Frontal cortex (tissue), 4 donors: ENCODE results near the gene HAGHL. TPM values are rescaled to one million over a fixed set of nuclear protein-coding genes. Genes with fewer than 3 reads are reported as not detected.
"Not testable (repeated sequence)": the region's sequence is repeated elsewhere in the genome, so short reads cannot be mapped to it uniquely, and the experiment has no call there.

Experiments
- DNase-seq, 2 donors: peaks; one replicate each; pipeline ENCODE4 v3.0.0; 2012; ENCODE audit warnings: low spot score in 2 of 2
- FAIRE-seq: peaks from 2 replicates; lab custom pipeline; 2012; peaks lifted over from hg19 to GRCh38; lab: Jason Lieb, UNC
- total RNA-seq: library from RNA; depleted of rRNA; stranded (reverse); fragments of >200 nt; gene quantifications from one replicate; pipeline ENCODE4 v1.2.3, GENCODE V29; 2014
- donor health status: control.
- donor health status: control.
- donor health status: control.

The HAGHL gene
- total RNA-seq, 1 donor from 2014 or later = 11.4 TPM

- no peak for FAIRE-seq
- DNase-seq = no peak
These were observed 17.0 kb downstream of the HAGHL start for GRCh38 chr16:743794-744500.

- FAIRE-seq = no peak
- no peak for DNase-seq
These were observed 18.8 kb downstream of the HAGHL start for GRCh38 chr16:745739-746138.

- no peak for FAIRE-seq
- DNase-seq = no peak
These were observed 19.7 kb downstream of the HAGHL start for GRCh38 chr16:746637-747036.

- FAIRE-seq (no peak), DNase-seq (no peak)
These were observed 21.3 kb downstream of the HAGHL start for GRCh38 chr16:747978-748746.

GRCh38 chr16:749010-749409 is 22.1 kb downstream of the HAGHL start:
- no peak for FAIRE-seq

GRCh38 chr16:750485-750884 is 23.6 kb downstream of the HAGHL start:
- DNase-seq (no peak), FAIRE-seq (no peak)

More at GRCh38 chr16:749010-749409, 22.1 kb downstream of the HAGHL start:
- DNase-seq = no peak

GRCh38 chr16:751152-752006 is 24.5 kb downstream of the HAGHL start:
- FAIRE-seq (no peak), DNase-seq (peak in 1 of 2 donors; percentile 40)

GRCh38 chr16:752007-752312 is 25.1 kb downstream of the HAGHL start:
- DNase-seq (no peak), FAIRE-seq (no peak)

- not testable (repeated sequence) for FAIRE-seq, DNase-seq
These were observed 27.3 kb downstream of the HAGHL start for GRCh38 chr16:754121-754607.

- no peak for DNase-seq
- FAIRE-seq = no peak
These were observed 27.8 kb downstream of the HAGHL start for GRCh38 chr16:754656-755055.

GRCh38 chr16:756428-756827 is 29.5 kb downstream of the HAGHL start:
- DNase-seq = no peak
- no peak for FAIRE-seq

GRCh38 chr16:759110-759910 is 32.4 kb downstream of the HAGHL start:
- FAIRE-seq (no peak), DNase-seq (no peak)

- DNase-seq (no peak), FAIRE-seq (no peak)
These were observed 33.2 kb downstream of the HAGHL start for GRCh38 chr16:760065-760464.

GRCh38 chr16:760545-761343 is 33.8 kb downstream of the HAGHL start, which contains the start of gene MSLN:
TSS of gene MSLN (plus strand) at chr16:760734. CDS start at chr16:762681, 1,947 bp downstream.
- no peak for DNase-seq
- FAIRE-seq = no peak

- FAIRE-seq = no peak
These were observed 35.0 kb downstream of the HAGHL start for GRCh38 chr16:761625-762513.

GRCh38 chr16:762595-763268 is 35.8 kb downstream of the HAGHL start:
- DNase-seq (no peak), FAIRE-seq (no peak)

More at GRCh38 chr16:761625-762513, 35.0 kb downstream of the HAGHL start:
- no peak for DNase-seq
